Gastrocnemius medialis (tissue), 4 donors: ENCODE measurements around the gene C9orf85. TPM values are rescaled to one million over a fixed set of nuclear protein-coding genes. Genes with fewer than 3 reads are reported as not detected.

Experiments
- ATAC-seq, 2 donors: fragments of 150-250 bp; one replicate each; pipeline ENCODE4 v1.9.1; 2016
- DNase-seq, 2 donors: peaks; one replicate each; pipeline ENCODE4 v3.0.0-alpha.2; 2019
- H3K27ac ChIP-seq, 4 donors: fragments of 200-600 bp; sonication (generic); 1 replicate in 1 of 4; 2 replicates in 3 of 4; pipeline ENCODE4 v1.5.1; 2016 to 2018; ENCODE audit warnings: mild to moderate bottlenecking in 2 of 4, moderate library complexity in 1 of 4
- H3K27me3 ChIP-seq, 3 donors: fragments of 200-600 bp; sonication (generic) in 2 of 3; 1 replicate in 1 of 3; 2 replicates in 2 of 3; pipeline versions ENCODE4 v1.5.1 to v1.6.0; 2016 to 2019; ENCODE audit warnings: mild to moderate bottlenecking in 1 of 3, moderate library complexity in 1 of 3
- H3K36me3 ChIP-seq, 2 donors: fragments of 200-600 bp; sonication (generic) in 1 of 2; one replicate each; pipeline ENCODE4 v1.5.1; 2017 to 2018
- H3K4me1 ChIP-seq, 2 donors: fragments of 200-600 bp; sonication (generic) in 1 of 2; one replicate each; pipeline ENCODE4 v1.5.1; 2016 to 2017; ENCODE audit warnings: mild to moderate bottlenecking in 2 of 2
- H3K4me3 ChIP-seq, 4 donors: fragments of 200-600 bp; sonication (generic) in 3 of 4; 1 replicate in 1 of 4; 2 replicates in 3 of 4; pipeline ENCODE4 v1.5.1; 2016 to 2019; ENCODE audit warnings: mild to moderate bottlenecking in 2 of 4
- H3K9me3 ChIP-seq, 3 donors: fragments of 200-600 bp; sonication (generic) in 2 of 3; 1 replicate in 1 of 3; 2 replicates in 2 of 3; pipeline ENCODE4 v1.5.1; 2016 to 2019
- CTCF ChIP-seq, 5 experiments: fragments of 450-650 bp in 3 of 5; fragments of 200-600 bp in 2 of 5; sonication (generic) in 2 of 5; IDR thresholded peaks in 4 of 5; conservative IDR thresholded peaks in 1 of 5; 1 replicate in 4 of 5; 2 replicates in 1 of 5; pipeline ENCODE4 v1.5.1; 2016 to 2019; ENCODE audit warnings: antibody characterized with exemption in 5 of 5, mild to moderate bottlenecking in 3 of 5, moderate library complexity in 3 of 5
- POLR2A ChIP-seq, 2 donors: fragments of 450-650 bp; IDR thresholded peaks; one replicate each; pipeline ENCODE4 v1.6.1; 2017; ENCODE audit warnings: antibody characterized with exemption in 2 of 2, mild to moderate bottlenecking in 2 of 2, moderate library complexity in 2 of 2
- in situ Hi-C, 4 donors: fragments of 200-750 bp; cut with MboI; loops; one replicate each; pipeline versions ENCODE4 v1.15.0 to v1.8.0; 2017; ENCODE audit warnings: low sequenced_read_pairs in 4 of 4
- intact Hi-C: fragments of 100-400 bp; cut with DNase I; formaldehyde crosslinking; loops from one replicate; pipeline ENCODE4 v1.15.1; 2023; ENCODE audit warnings: low total_unique reads
- total RNA-seq, 4 donors: library from RNA; depleted of rRNA; stranded (reverse); fragments of >200 nt; gene quantifications; one replicate each; pipeline versions ENCODE4 v1.1.0 to v1.2.3, GENCODE V29; 2016

The C9orf85 gene
- total RNA-seq, 4 donors from 2014 or later = 1.7 to 9.6 (median 6.3) TPM

DNA sequence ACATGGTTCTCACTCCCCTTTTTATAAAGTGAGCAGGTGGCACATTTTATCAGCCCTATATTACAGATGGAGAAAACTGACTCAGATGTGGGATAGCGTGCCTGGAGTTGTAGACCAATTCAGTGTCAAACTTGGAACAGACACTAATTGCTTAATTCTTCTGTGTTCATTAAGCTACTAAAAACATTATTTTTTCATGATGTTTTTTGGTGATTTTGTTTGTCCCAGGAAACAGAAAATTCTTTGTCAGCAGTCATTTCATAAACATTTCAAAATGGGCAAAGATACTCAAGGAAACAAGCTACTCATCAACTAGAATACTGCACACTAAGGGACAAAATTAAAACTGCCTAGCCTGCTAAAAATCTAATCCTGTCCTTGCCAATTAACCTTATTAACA lies 2.6 kb upstream of the C9orf85 start:
- H3K4me1 ChIP-seq = peaks cover 36 to 55% of the 10 kb centered on the region in 2 donors
- H3K27ac ChIP-seq = peak overlapping the region; percentile 88 to 96 (median 92)
- DNase-seq = no peak
- intact Hi-C loops (no loop called here), in situ Hi-C loops (loop anchor here in 1 of 4 donors (25.0 kb wide), 1 partner anchor 678 kb away; no protein-coding TSS in a partner anchor)
- no peaks in the 10 kb centered on the region for H3K9me3 ChIP-seq
- H3K4me3 ChIP-seq = peak overlapping the region; percentile 73 to 96 (median 87)
- no peaks in the 10 kb centered on the region for H3K27me3 ChIP-seq
- no peak for ATAC-seq
- H3K36me3 ChIP-seq = no peaks in the 10 kb centered on the region
- TF ChIP-seq CTCF (IDR thresholded peaks at IDR 0.05 in 4 of 5, conservative IDR thresholded peaks at IDR 0.05 in 1 of 5) (no peak), POLR2A (IDR thresholded peaks at IDR 0.05) (no peak)

GRCh38 chr9:71909887-71910649 lies 1.4 kb upstream of the C9orf85 start:
- Histone ChIP-seq H3K9me3 (no peaks in the 10 kb centered on the region), H3K27me3 (no peaks in the 10 kb centered on the region), H3K4me1 (peaks cover 33 to 55% of the 10 kb centered on the region in 2 donors), H3K4me3 (peak overlapping the region; percentile 73 to 96 (median 87)), H3K27ac (peak overlapping the region; percentile 88 to 96 (median 92)), H3K36me3 (no peaks in the 10 kb centered on the region)
- TF ChIP-seq CTCF (IDR thresholded peaks at IDR 0.05 in 4 of 5, conservative IDR thresholded peaks at IDR 0.05 in 1 of 5) = peak in 1 of 5 experiments; percentile 26
- no peak for TF ChIP-seq POLR2A (IDR thresholded peaks at IDR 0.05)
- DNase-seq (peak; percentile 35 to 47), ATAC-seq (peak; percentile 38 to 42)
- intact Hi-C loops (loop anchor here (2.0 to 5.0 kb wide), 5 partner anchors 33 to 1651 kb away; partner anchors contain the start of genes ALDH1A1 and SMC5), in situ Hi-C loops (loop anchor here in 1 of 4 donors (25.0 kb wide), 1 partner anchor 677 kb away; no protein-coding TSS in a partner anchor)

- TF ChIP-seq POLR2A (IDR thresholded peaks at IDR 0.05) = no peak
- TF ChIP-seq CTCF (IDR thresholded peaks at IDR 0.05 in 4 of 5, conservative IDR thresholded peaks at IDR 0.05 in 1 of 5) = no peak
- H3K4me1 ChIP-seq = peaks cover 36 to 54% of the 10 kb centered on the region in 2 donors
- ATAC-seq (peak; percentile 29 to 45), DNase-seq (no peak)
- H3K9me3 ChIP-seq = no peaks in the 10 kb centered on the region
- no peaks in the 10 kb centered on the region for H3K27me3 ChIP-seq
- no peaks in the 10 kb centered on the region for H3K36me3 ChIP-seq
- H3K27ac ChIP-seq = peak overlapping the region; percentile 88 to 96 (median 92)
- in situ Hi-C loops (loop anchor here in 1 of 4 donors (25.0 kb wide), 1 partner anchor 677 kb away; no protein-coding TSS in a partner anchor), intact Hi-C loops (loop anchor here (1.0 to 5.0 kb wide), 7 partner anchors 32 to 1652 kb away; partner anchors contain the start of genes ALDH1A1 and SMC5)
- H3K4me3 ChIP-seq = peak overlapping the region; percentile 73 to 96 (median 87)
Observed at GRCh38 chr9:71910650-71911060, 784 bp upstream of the C9orf85 start.

DNA sequence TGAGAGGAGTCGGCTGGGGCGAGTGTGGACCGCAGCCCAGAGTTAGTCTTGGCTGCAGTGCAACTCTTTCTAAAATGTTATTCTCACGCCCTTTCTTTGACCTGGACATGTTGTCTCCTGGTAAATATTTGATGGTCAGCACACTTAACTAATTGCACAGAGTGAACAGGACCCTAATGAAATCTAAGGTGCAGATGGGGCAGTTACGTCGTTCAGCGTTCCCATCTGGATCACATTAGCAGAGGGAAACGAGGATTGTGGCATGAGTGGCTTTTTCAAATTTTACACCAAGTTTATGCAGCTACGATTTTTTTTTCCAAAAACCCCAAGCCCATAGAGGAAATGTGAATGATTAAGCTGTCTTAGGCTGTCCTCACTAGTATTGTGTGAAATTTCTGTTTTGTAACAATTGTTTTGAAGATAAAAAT lies 483 bp downstream of the C9orf85 start:
- peaks cover 44 to 53% of the 10 kb centered on the region in 2 donors for H3K4me1 ChIP-seq
- ATAC-seq (no peak), DNase-seq (no peak)
- in situ Hi-C loops (loop anchor here in 1 of 4 donors (25.0 kb wide), 1 partner anchor 675 kb away; no protein-coding TSS in a partner anchor), intact Hi-C loops (loop anchor here (1.0 to 5.0 kb wide), 7 partner anchors 31 to 1653 kb away; partner anchors contain the start of genes ALDH1A1 and SMC5)
- no peak for TF ChIP-seq CTCF (IDR thresholded peaks at IDR 0.05 in 4 of 5, conservative IDR thresholded peaks at IDR 0.05 in 1 of 5)
- no peak for TF ChIP-seq POLR2A (IDR thresholded peaks at IDR 0.05)
- H3K27me3 ChIP-seq = no peaks in the 10 kb centered on the region
- H3K27ac ChIP-seq = peak overlapping the region; percentile 88 to 96 (median 92)
- H3K9me3 ChIP-seq = no peaks in the 10 kb centered on the region
- H3K4me3 ChIP-seq = peak overlapping the region; percentile 73 to 94 (median 82)
- no peaks in the 10 kb centered on the region for H3K36me3 ChIP-seq
